Skeletal muscle tissue (tissue), 4 donors: ENCODE data around the gene TOX3. TPM values are rescaled to one million over a fixed set of nuclear protein-coding genes. Genes with fewer than 3 reads are reported as not detected.

ENCODE experiments used
- H3K27ac ChIP-seq: one replicate; pipeline ENCODE4 v1.7.0; 2013; ENCODE audit warnings: mild to moderate bottlenecking, low read depth, low read length, inconsistent platforms
- H3K27me3 ChIP-seq, 3 donors: one replicate each; pipeline ENCODE4 v1.7.0; 2013; ENCODE audit warnings: low read length in 3 of 3; ENCODE audit not compliant: control insufficient read depth in 3 of 3, insufficient read depth in 3 of 3
- H3K36me3 ChIP-seq, 3 donors: one replicate each; pipeline ENCODE4 v1.7.0; 2013; ENCODE audit warnings: low read length in 3 of 3; ENCODE audit not compliant: control insufficient read depth in 3 of 3, insufficient read depth in 3 of 3
- H3K4me1 ChIP-seq, 3 donors: one replicate each; pipeline ENCODE4 v1.7.0; 2013; ENCODE audit warnings: low read length in 3 of 3, mild to moderate bottlenecking in 3 of 3; ENCODE audit not compliant: control insufficient read depth in 3 of 3, insufficient read depth in 3 of 3
- H3K4me3 ChIP-seq, 3 donors: one replicate each; pipeline ENCODE4 v1.7.0; 2013; ENCODE audit warnings: low read length in 3 of 3
- H3K9ac ChIP-seq, 3 donors: one replicate each; pipeline ENCODE4 v1.7.0; 2013; ENCODE audit warnings: low read length in 3 of 3, mild to moderate bottlenecking in 3 of 3, moderate library complexity in 2 of 3, low read depth in 1 of 3
- H3K9me3 ChIP-seq, 3 donors: one replicate each; pipeline ENCODE4 v1.7.0; 2013; ENCODE audit warnings: low read length in 3 of 3; ENCODE audit not compliant: control insufficient read depth in 3 of 3
- total RNA-seq: library from RNA; depleted of rRNA; stranded (reverse); fragments of >200 nt; gene quantifications from one replicate; pipeline ENCODE4 v1.2.3, GENCODE V29; 2014
- donor health status: Osteomylitis.

TOX3 gene
- total RNA-seq, 1 donor from 2014 or later, result 0.52 TPM

- no peak overlapping the region for H3K4me3 ChIP-seq
- H3K9me3 ChIP-seq, result no peaks in the 10 kb centered on the region
Observed at GRCh38 chr16:52462816-52463215, 84.1 kb downstream of the TOX3 start.

DNA sequence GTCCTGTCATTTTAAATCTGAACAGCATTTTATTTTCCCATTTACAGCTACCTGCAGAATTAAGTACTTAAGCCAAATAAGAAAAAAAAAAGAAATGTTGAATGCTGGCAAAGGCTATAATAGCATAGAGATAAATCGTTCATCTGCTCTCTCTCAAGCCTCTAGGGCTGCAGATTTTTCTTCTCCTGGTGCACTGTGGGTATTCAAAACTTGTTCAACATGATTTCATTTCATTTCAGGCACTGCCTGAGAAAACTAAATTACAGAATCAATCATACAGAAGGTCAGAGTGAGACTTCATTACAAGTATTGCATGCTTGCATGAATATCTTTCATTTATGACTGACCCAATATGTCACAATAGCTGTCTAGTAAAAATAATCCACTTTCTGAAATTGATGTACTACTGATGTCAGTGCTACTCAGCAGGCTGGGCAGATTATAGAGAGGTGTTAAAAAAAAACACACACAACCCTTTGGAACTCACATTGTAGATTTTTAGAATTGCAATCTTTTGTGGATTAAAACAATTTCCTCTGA lies 86.2 kb downstream of the TOX3 start:
- Histone ChIP-seq H3K27ac (no peak overlapping the region), H3K36me3 (no peaks in the 10 kb centered on the region), H3K27me3 (no peaks in the 10 kb centered on the region), H3K4me3 (no peak overlapping the region), H3K4me1 (no peaks in the 10 kb centered on the region), H3K9ac (no peak overlapping the region), H3K9me3 (no peaks in the 10 kb centered on the region)

More at GRCh38 chr16:52462816-52463215, 84.1 kb downstream of the TOX3 start:
- H3K4me1 ChIP-seq, result no peaks in the 10 kb centered on the region
- H3K9ac ChIP-seq, result no peak overlapping the region
- H3K27ac ChIP-seq, result no peak overlapping the region
- H3K36me3 ChIP-seq, result no peaks in the 10 kb centered on the region
- H3K27me3 ChIP-seq, result no peaks in the 10 kb centered on the region

GRCh38 chr16:52456368-52456767 lies 90.6 kb downstream of the TOX3 start:
- H3K27me3 ChIP-seq, result no peaks in the 10 kb centered on the region
- H3K27ac ChIP-seq, result no peak overlapping the region
- H3K9me3 ChIP-seq, result no peaks in the 10 kb centered on the region
- H3K4me3 ChIP-seq, result no peak overlapping the region
- H3K4me1 ChIP-seq, result no peaks in the 10 kb centered on the region
- H3K36me3 ChIP-seq, result no peaks in the 10 kb centered on the region
- H3K9ac ChIP-seq, result no peak overlapping the region

GRCh38 chr16:52455549-52456277 lies 91.2 kb downstream of the TOX3 start:
- no peak overlapping the region for H3K9ac ChIP-seq
- H3K27ac ChIP-seq, result no peak overlapping the region
- H3K27me3 ChIP-seq, result no peaks in the 10 kb centered on the region
- H3K9me3 ChIP-seq, result no peaks in the 10 kb centered on the region
- H3K4me1 ChIP-seq, result no peaks in the 10 kb centered on the region
- no peaks in the 10 kb centered on the region for H3K36me3 ChIP-seq
- no peak overlapping the region for H3K4me3 ChIP-seq

GRCh38 chr16:52453644-52454043 lies 93.3 kb downstream of the TOX3 start:
- Histone ChIP-seq H3K36me3 (no peaks in the 10 kb centered on the region), H3K9me3 (no peaks in the 10 kb centered on the region), H3K27ac (no peak overlapping the region), H3K4me1 (no peaks in the 10 kb centered on the region), H3K9ac (no peak overlapping the region), H3K27me3 (no peaks in the 10 kb centered on the region), H3K4me3 (no peak overlapping the region)

DNA sequence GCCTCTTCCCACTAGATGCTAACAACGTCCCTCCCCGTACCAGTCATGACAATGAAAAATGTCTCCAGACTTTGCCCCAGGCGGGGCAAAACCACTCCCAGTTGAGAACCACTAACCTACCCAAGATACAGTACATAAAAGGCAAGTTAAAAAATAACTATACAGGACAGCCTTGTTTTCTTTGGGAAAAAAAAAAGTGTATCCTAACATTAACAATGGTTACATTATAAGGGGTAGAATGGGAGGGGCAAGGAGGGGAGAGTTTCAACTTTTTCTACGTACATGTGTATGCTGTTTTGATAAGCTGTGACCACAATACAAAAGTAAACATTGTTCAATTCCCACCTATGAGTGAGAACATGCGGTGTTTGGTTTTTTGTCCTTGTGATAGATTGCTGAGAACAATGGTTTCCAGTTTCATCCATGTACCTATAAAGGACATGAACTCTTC lies 94.9 kb downstream of the TOX3 start:
- H3K9me3 ChIP-seq, result no peaks in the 10 kb centered on the region
- no peak overlapping the region for H3K27ac ChIP-seq
- no peaks in the 10 kb centered on the region for H3K27me3 ChIP-seq
- no peaks in the 10 kb centered on the region for H3K36me3 ChIP-seq
- no peak overlapping the region for H3K4me3 ChIP-seq
- H3K4me1 ChIP-seq, result no peaks in the 10 kb centered on the region
- H3K9ac ChIP-seq, result no peak overlapping the region

- Histone ChIP-seq H3K9me3 (no peaks in the 10 kb centered on the region), H3K27me3 (no peaks in the 10 kb centered on the region), H3K4me1 (no peaks in the 10 kb centered on the region), H3K4me3 (no peak overlapping the region), H3K27ac (no peak overlapping the region), H3K36me3 (no peaks in the 10 kb centered on the region), H3K9ac (no peak overlapping the region)
Observed at GRCh38 chr16:52450916-52451315, 96.0 kb downstream of the TOX3 start.

DNA sequence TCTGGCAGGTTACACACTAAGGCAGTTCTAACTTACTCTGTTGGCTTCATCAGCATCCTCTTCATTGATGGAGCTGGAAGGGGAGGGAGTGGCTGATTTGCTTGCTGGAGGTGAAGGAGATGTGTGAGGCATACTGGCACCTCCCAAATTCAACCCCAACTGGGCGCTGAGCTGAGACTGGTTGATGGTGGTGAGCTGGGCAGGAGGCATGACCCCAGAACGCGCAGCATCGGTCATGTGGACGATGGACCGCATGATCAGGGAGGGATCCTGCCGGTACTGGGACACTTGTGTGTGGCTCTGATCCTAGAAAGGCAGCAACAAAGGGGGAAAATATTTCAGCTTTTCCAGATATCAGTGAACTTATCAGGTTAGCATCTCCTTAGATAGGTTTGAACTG lies 96.7 kb downstream of the TOX3 start:
- Histone ChIP-seq H3K9me3 (no peaks in the 10 kb centered on the region), H3K27me3 (no peaks in the 10 kb centered on the region), H3K9ac (no peak overlapping the region), H3K4me3 (no peak overlapping the region), H3K4me1 (no peaks in the 10 kb centered on the region), H3K36me3 (no peaks in the 10 kb centered on the region), H3K27ac (no peak overlapping the region)

DNA sequence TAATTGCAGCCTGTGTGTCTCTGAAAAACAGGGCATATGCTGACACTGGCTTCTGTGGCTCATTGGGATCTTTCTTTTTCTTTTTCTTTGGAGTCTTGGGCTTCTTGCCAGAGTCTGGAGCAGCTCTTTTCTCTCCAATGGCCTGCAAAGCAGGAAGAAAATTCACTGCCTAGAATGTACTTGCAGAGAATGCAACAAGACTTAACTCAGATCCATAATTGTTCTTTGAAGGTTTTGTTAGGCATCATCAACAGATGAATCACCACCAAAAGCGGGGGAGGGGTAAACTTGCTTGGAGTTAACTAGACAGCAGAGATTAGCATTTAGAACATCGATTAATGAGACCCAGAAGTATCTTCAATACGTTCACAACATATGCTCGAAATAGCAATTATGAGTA lies 100.9 kb downstream of the TOX3 start:
- H3K4me1 ChIP-seq, result no peaks in the 10 kb centered on the region
- H3K27me3 ChIP-seq, result no peaks in the 10 kb centered on the region
- H3K4me3 ChIP-seq, result no peak overlapping the region
- no peak overlapping the region for H3K27ac ChIP-seq
- no peaks in the 10 kb centered on the region for H3K9me3 ChIP-seq
- no peaks in the 10 kb centered on the region for H3K36me3 ChIP-seq
- no peak overlapping the region for H3K9ac ChIP-seq

GRCh38 chr16:52441886-52442285 lies 105.1 kb downstream of the TOX3 start:
- Histone ChIP-seq H3K27me3 (no peaks in the 10 kb centered on the region), H3K9ac (no peak overlapping the region), H3K27ac (no peak overlapping the region), H3K9me3 (peaks cover 0 to 5% (median 0%) of the 10 kb centered on the region in 3 donors), H3K4me1 (no peaks in the 10 kb centered on the region), H3K36me3 (no peaks in the 10 kb centered on the region), H3K4me3 (no peak overlapping the region)
